HEK293 (cell line): ENCODE measurements around the gene ACAP2.

Experiments
- CTCF ChIA-PET: fragments of 350-600 bp; formaldehyde crosslinking; extraction: SDS; loops from one replicate; lab custom pipeline; 2021; ENCODE audit warnings: antibody characterized with exemption; lab: Yijun Ruan, JAX
- POLR2A ChIA-PET: fragments of 300-600 bp; formaldehyde crosslinking; extraction: SDS; loops from one replicate; lab custom pipeline; 2020; ENCODE audit warnings: antibody characterized with exemption, inconsistent platforms; lab: Yijun Ruan, JAX
- H3K27ac ChIP-seq: fragments of 200-500 bp; sonication (Bioruptor generic); 2 replicates; pipeline ENCODE4 v1.5.1; 2014; ENCODE audit warnings: low read depth, low read length, control low read depth, inconsistent platforms; ENCODE audit errors: extremely low read depth
- H3K36me3 ChIP-seq, 2 experiments: fragments of 200-500 bp in 1 of 2; sonication (Bioruptor generic) in 1 of 2; 1 replicate in 1 of 2; 2 replicates in 1 of 2; pipeline ENCODE4 v1.5.1; 2014 to 2017; ENCODE audit warnings: inconsistent platforms in 2 of 2, low read length in 2 of 2; ENCODE audit not compliant: control insufficient read depth in 2 of 2, insufficient read depth in 1 of 2
- H3K4me1 ChIP-seq: fragments of 200-500 bp; sonication (Bioruptor generic); 2 replicates; pipeline ENCODE4 v1.5.1; 2014; ENCODE audit warnings: mild to moderate bottlenecking, low read length, inconsistent platforms; ENCODE audit not compliant: control insufficient read depth, insufficient read depth
- H3K4me3 ChIP-seq: 2 replicates; pipeline ENCODE4 v1.5.1; 2011; ENCODE audit warnings: low read depth, mild to moderate bottlenecking, control low read depth, low read length, moderate library complexity
- H3K9me3 ChIP-seq: fragments of 200-500 bp; sonication (Bioruptor generic); 2 replicates; pipeline ENCODE4 v1.5.1; 2014; ENCODE audit warnings: low read depth, low read length, inconsistent platforms; ENCODE audit not compliant: control insufficient read depth, insufficient read depth
- BCL11A ChIP-seq: fragments of 450-650 bp; formaldehyde crosslinking; IDR thresholded peaks from 2 replicates; pipeline ENCODE4 v1.5.1; 2016; ENCODE audit warnings: low read depth, missing biosample characterization, missing genetic modification characterization
- HOXD13 ChIP-seq: sonication (generic); formaldehyde crosslinking; IDR thresholded peaks from 2 replicates; pipeline ENCODE4 v1.8.0; 2022; ENCODE audit warnings: missing genetic modification reagents, borderline replicate concordance
- PRDM4 ChIP-seq: fragments of 450-650 bp; formaldehyde crosslinking; IDR thresholded peaks from 2 replicates; pipeline ENCODE4 v1.5.1; 2017; ENCODE audit warnings: missing biosample characterization, missing genetic modification characterization
- ZBTB17 ChIP-seq: fragments of 450-650 bp; formaldehyde crosslinking; IDR thresholded peaks from 2 replicates; pipeline ENCODE4 v1.5.1; 2016; ENCODE audit warnings: missing biosample characterization, missing genetic modification characterization
- ZBTB49 ChIP-seq: fragments of 450-650 bp; formaldehyde crosslinking; IDR thresholded peaks from 2 replicates; pipeline ENCODE4 v1.5.1; 2016; ENCODE audit warnings: missing biosample characterization, missing genetic modification characterization, low read depth
- ZNF214 ChIP-seq: fragments of 450-650 bp; formaldehyde crosslinking; IDR thresholded peaks from 2 replicates; pipeline ENCODE4 v1.5.1; 2017; ENCODE audit warnings: missing biosample characterization, mild to moderate bottlenecking, missing genetic modification characterization, borderline replicate concordance
- ZNF280D ChIP-seq: fragments of 450-650 bp; formaldehyde crosslinking; IDR thresholded peaks from 2 replicates; pipeline ENCODE4 v1.5.1; 2016; ENCODE audit warnings: missing biosample characterization, missing genetic modification characterization
- ZNF473 ChIP-seq: fragments of 450-650 bp; formaldehyde crosslinking; IDR thresholded peaks from 2 replicates; pipeline ENCODE4 v1.5.1; 2017; ENCODE audit warnings: missing biosample characterization, missing genetic modification characterization
- ZNF48 ChIP-seq: fragments of 450-650 bp; formaldehyde crosslinking; IDR thresholded peaks from 2 replicates; pipeline ENCODE4 v1.5.1; 2016; ENCODE audit warnings: missing biosample characterization, missing genetic modification characterization
- ZNF510 ChIP-seq: fragments of 450-650 bp; formaldehyde crosslinking; IDR thresholded peaks from 2 replicates; pipeline ENCODE4 v1.5.1; 2018; ENCODE audit warnings: mild to moderate bottlenecking, missing genetic modification characterization, missing biosample characterization; ENCODE audit not compliant: insufficient replicate concordance
- ZNF514 ChIP-seq: fragments of 450-650 bp; formaldehyde crosslinking; IDR thresholded peaks from 2 replicates; pipeline ENCODE4 v1.5.1; 2016; ENCODE audit warnings: missing biosample characterization, missing genetic modification characterization
- ZNF658 ChIP-seq: fragments of 450-650 bp; formaldehyde crosslinking; IDR thresholded peaks from 2 replicates; pipeline ENCODE4; 2016; ENCODE audit warnings: missing biosample characterization, missing genetic modification characterization
- ZNF704 ChIP-seq: fragments of 450-650 bp; formaldehyde crosslinking; IDR thresholded peaks from 2 replicates; pipeline ENCODE4 v1.5.1; 2016; ENCODE audit warnings: missing biosample characterization, missing genetic modification characterization
- ZNF76 ChIP-seq: fragments of 450-650 bp; formaldehyde crosslinking; IDR thresholded peaks from 2 replicates; pipeline ENCODE4; 2016; ENCODE audit warnings: low read depth, missing biosample characterization, missing genetic modification characterization, borderline replicate concordance
- ZNF792 ChIP-seq: fragments of 450-650 bp; formaldehyde crosslinking; IDR thresholded peaks from 2 replicates; pipeline ENCODE4 v1.5.1; 2016; ENCODE audit warnings: missing biosample characterization, missing genetic modification characterization
- ZSCAN30 ChIP-seq: fragments of 450-650 bp; IDR thresholded peaks from 2 replicates; pipeline ENCODE4 v1.5.1; 2018; ENCODE audit warnings: missing biosample characterization, mild to moderate bottlenecking, missing genetic modification characterization, moderate library complexity
- TF ChIP-seq, protein P1 (sequence below): fragments of 450-650 bp; formaldehyde crosslinking; IDR thresholded peaks from 2 replicates; pipeline ENCODE4 v1.5.1; 2016; ENCODE audit warnings: missing biosample characterization, missing genetic modification characterization

The ACAP2 gene

DNA sequence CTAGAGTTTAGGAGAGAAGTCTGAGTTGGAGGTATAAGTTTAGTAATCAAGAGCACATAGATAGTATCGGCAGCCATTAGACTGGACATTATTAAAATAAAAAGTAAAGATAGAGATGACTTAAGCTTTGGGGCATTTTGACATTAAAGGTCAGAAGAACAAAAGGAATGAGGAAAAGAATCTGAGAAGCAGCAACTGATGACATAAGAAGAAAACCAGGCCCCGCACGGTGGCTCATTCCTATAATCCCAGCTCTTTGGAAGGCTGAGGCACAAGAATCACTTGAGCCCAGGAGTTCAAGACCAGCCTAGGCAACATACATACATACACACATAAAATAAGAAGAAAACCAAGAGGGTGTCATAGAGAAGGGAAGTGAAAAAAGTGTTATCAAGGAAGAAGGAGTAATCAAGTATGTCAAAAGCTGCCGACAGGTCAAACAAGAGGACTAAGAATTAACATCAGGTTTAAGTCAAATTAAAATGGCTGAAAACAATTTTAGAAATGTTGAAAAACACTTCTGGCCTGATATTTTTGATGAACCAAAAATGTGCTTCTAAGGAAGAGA lies 38.9 kb downstream of the ACAP2 start:
- Histone ChIP-seq H3K27ac (no peak overlapping the region), H3K4me1 (no peaks in the 10 kb centered on the region; the same call in 1 of the 2 replicates), H3K4me3 (no peak overlapping the region), H3K9me3 (no peaks in the 10 kb centered on the region), H3K36me3 (no peaks in the 10 kb centered on the region)
- ChIA-PET CTCF (interaction anchor here (0.7 kb wide), 1 partner anchor 311 kb away, joined by 4 read pairs; no protein-coding TSS in a partner anchor), POLR2A (interaction anchor here (0.6 kb wide), 1 partner anchor 783 kb away, joined by 6 read pairs; no protein-coding TSS in a partner anchor)
- TF ChIP-seq ZNF76 (tag by site-specific recombination) (no peak), ZNF214 (tag by site-specific recombination) (no peak), ZNF48 (tag by site-specific recombination) (no peak), BCL11A (tag by site-specific recombination) (no peak), ZNF514 (tag by site-specific recombination) (no peak), HOXD13 (CRISPR knock-in tag) (no peak), ZNF704 (tag by site-specific recombination) (no peak)
- TF ChIP-seq, protein P1, sequence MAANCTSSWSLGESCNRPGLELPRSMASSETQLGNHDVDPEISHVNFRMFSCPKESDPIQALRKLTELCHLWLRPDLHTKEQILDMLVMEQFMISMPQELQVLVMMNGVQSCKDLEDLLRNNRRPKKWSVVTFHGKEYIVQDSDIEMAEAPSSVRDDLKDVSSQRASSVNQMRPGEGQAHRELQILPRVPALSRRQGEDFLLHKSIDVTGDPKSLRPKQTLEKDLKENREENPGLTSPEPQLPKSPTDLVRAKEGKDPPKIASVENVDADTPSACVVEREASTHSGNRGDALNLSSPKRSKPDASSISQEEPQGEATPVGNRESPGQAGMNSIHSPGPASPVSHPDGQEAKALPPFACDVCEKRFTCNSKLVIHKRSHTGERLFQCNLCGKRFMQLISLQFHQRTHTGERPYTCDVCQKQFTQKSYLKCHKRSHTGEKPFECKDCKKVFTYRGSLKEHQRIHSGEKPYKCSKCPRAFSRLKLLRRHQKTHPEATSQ (tag by site-specific recombination), result no peak

DNA sequence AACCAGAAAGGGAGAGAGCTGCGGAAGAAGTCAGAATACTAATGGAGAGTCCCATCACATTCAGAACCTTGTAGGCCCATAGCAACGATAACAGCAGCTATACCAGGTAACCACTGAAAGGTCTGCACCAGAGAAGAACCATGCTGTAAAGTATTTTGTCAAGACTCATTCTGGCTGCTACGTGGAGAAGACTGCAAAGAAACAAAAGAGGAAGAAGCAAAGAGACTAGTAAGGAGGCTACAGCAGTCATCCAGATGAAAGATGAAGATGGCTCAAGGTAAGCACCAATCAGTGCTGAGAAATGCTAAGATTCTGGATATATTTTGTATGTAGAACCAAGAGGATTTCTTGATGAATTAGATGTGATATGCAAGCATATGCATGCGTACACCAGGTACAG lies 39.6 kb downstream of the ACAP2 start:
- ChIA-PET CTCF (no interaction called here), POLR2A (no interaction called here)
- TF ChIP-seq ZNF658, result no peak
- TF ChIP-seq ZNF280D, result no peak
- TF ChIP-seq ZNF510, result no peak
- TF ChIP-seq ZNF792 (tag by site-specific recombination), result no peak
- no peak for TF ChIP-seq ZBTB49 (tag by site-specific recombination)
- TF ChIP-seq ZNF473 (tag by site-specific recombination), result no peak
- no peak for TF ChIP-seq ZSCAN30 (tag by site-specific recombination)
- TF ChIP-seq ZNF704 (tag by site-specific recombination), result no peak
- no peak for TF ChIP-seq PRDM4 (tag by site-specific recombination)
- no peak for TF ChIP-seq ZBTB17 (tag by site-specific recombination)

More for the DNA sequence above, 39.6 kb downstream of the ACAP2 start:
- Histone ChIP-seq H3K4me1 (no peaks in the 10 kb centered on the region; the same call in 1 of the 2 replicates), H3K4me3 (no peak overlapping the region), H3K36me3 (no peaks in the 10 kb centered on the region), H3K9me3 (no peaks in the 10 kb centered on the region), H3K27ac (no peak overlapping the region)
